Daoy (cell line): ENCODE measurements around the gene SLC22A7. TPM values are rescaled to one million over a fixed set of nuclear protein-coding genes. Genes with fewer than 3 reads are reported as not detected.

Source experiments
- DNase-seq: peaks from one replicate; pipeline ENCODE4 v3.0.0-alpha.2; 2015; ENCODE audit warnings: low read depth
- total RNA-seq: library from RNA; depleted of rRNA; stranded (reverse); fragments of >200 nt; shearing (Covaris generic); gene quantifications from 2 replicates; pipeline ENCODE4 v1.2.3, GENCODE V29; 2014

SLC22A7 gene
- total RNA-seq, 1 experiment from 2014 or later, result not detected

DNA sequence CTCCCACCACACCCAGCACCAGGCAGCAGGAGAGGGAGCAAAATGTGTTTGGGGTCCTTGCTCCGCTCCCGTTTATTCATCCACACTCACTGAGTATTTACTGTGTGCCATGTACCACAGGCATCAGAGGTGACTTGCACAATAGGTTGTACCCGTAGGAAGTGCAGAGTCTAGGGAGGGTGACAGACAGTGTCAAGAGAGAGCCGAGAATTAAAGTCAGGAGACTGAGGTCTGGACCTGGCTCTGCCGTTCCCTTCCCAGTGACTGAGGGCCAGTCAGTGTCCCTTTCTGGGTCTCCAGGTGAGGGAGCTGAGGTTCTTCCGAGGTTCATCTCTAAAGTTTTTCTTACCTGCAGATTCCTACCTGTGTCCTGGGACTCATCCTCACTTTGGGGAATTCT lies 32.5 kb upstream of the SLC22A7 start:
- no peak for DNase-seq

DNA sequence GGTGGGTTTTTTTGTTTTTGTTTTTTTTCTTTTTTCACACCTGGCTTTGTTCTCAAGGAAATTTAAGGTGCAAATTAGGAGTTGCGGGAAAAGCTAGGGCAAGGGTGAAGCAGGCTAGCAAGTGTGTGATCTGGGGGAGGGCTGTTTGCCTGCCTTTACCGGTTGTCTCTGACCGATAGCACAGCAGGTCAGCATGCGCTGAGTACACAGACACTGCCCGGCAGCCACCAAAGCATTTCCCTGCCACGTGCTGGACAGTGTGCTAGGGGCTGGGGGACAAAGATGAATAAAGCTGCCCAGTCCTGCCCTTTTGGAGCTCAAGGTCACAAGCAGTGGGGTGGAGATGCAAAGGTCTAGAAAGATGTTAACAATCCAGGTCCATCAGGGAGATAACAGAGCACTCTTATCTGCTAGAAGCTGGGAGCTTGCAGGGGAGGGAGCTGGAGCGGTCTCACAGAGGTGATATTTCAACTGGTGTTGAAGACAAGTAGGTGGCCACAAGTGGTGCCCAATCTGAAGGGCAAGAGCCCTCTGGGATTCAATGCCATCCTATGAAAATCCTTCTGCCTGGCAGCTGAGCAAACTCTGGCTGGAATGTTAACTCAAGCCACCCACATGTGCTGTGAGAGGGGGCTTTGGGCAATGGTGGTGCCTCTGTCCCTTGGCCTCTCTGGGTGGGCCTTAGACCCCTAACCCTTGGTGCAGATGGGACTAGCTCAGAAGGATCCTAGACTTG lies 30.3 kb upstream of the SLC22A7 start:
- DNase-seq, result no peak

GRCh38 chr6:43268355-43268700 lies 29.7 kb upstream of the SLC22A7 start:
- no peak for DNase-seq

GRCh38 chr6:43268782-43269272 lies 29.2 kb upstream of the SLC22A7 start:
- DNase-seq, result no peak

- DNase-seq, result no peak
Measured at GRCh38 chr6:43269273-43270007, 28.6 kb upstream of the SLC22A7 start.

DNA sequence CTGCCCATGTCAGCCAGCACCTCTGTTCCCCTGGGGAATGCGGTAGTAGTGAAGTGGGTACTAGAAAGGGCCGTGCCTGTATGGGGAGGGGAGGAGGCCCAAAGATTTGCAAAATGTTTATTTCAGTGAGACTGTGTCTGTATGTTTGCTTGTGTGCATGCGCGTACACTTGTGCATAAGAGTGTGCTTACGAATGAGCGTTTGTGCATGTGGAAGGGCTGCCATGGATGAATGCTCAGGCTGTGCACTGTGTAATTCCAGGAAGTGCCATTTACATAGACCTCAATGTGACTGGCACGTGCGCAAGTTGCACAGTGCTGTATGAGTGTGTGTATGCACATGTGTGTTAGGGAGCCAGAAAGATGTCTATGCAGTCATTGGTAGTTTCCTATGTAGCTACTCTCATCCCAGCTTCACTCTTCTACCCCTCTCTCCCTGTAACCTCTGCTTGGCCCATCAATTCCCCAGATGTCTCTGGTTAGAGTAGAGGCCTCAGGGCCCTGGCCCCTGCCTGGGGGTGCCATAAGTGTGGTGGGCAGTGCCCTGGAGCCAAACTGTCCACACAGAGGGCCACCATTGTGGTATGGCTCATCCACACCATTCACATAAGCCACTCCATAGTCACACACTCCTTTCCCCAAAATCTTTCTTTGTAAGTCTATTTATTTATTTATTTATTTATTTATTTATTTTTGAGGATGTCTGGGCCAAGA lies 26.8 kb upstream of the SLC22A7 start:
- no peak for DNase-seq

- DNase-seq, result no peak
Measured at GRCh38 chr6:43271944-43272343, 26.1 kb upstream of the SLC22A7 start.

DNA sequence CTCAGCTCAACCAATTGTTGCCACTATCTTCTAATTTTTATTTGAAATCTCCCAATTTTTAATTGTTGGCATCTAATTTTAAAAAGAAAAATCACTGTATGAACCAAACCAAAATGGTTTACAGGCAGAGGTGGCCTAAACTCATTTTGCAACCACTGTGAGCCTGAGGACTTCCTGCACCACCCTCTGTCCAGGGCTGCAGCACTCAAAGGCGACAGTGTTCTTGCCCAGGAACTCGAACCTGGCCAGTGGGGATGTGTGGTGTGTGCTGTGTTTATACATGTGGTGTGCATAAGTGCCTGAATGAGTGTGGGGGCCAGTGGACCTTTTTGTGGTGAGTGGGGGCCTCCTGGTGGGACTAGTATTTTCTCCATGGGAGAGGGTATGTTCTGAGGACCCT lies 24.4 kb upstream of the SLC22A7 start:
- no peak for DNase-seq

DNA sequence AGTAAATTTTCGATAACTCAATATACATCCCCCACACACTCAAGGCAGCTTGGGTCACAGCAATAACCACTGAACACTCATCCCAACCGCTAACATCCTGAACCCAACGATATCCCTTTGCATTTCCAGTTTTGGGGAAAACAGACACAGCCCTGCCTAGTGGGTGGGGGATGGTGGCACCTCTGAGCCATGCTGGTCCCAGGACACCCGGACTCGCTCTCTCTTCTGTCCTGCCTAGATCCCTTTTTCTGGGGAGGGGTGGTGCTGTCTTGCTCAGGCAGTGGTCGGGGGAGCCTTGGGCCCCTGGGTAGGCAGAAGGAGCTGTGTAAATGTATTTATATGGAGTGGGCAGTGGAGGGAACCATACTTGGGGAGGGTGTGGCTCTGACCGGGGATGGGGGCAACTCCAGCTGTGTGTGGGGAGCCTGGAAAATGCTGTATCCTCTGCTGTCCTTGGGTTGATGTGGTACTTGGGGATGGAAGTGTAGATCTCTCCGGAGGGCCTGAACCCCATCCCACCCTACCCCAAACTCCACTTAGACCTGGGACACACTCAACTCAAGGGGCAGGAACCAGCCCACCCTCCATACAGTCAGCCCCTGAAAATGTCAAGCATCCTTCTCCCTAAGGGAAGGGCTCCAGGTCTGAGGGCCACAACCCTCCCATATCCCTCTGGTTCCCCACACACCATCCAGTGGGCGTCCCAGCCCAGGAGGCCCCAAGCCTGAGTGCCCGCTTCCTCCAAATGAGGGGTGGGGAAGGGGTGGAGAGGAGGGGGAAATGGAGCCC lies 23.7 kb upstream of the SLC22A7 start:
- DNase-seq, result no peak

GRCh38 chr6:43274916-43275597 lies 23.0 kb upstream of the SLC22A7 start:
- no peak for DNase-seq

DNA sequence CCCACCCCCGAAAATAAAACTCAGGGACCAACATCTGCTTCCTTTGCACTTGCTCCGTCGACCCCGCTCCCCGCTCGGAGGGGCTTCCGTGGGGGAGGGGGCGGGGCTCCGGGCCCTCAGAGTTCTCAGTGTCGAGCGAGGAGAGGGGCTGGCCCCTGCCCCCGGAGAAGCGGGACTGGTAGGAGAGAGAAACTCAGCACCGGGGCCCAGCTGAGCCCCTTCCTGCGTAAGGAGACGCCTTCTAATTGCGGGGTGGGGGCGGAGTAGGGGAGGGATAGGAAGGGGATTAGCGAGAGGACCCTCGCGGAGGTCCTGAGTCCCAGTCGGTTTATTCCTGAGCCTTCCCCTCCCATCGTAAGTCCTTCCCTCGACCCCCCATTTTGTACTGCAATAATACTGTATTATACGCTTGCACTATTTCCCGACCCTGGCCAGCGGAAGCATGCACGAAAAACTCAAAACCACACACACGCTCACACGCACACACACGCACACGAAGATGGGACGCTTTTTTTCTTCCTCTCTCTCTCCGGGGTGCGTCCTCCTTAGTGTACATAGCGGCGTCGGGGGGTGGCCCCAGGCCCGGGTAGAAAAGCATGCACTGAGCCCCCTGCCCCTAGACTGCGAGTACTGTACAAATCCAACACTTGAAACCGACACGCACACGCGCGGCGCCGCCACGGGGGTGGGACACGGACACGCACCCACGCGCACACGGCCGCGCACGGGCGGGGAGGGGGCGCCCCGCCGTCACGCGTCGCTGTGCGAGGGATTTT lies 22.1 kb upstream of the SLC22A7 start:
- DNase-seq, result no peak

- no peak for DNase-seq
Measured at GRCh38 chr6:43276577-43277305, 21.3 kb upstream of the SLC22A7 start.

DNA sequence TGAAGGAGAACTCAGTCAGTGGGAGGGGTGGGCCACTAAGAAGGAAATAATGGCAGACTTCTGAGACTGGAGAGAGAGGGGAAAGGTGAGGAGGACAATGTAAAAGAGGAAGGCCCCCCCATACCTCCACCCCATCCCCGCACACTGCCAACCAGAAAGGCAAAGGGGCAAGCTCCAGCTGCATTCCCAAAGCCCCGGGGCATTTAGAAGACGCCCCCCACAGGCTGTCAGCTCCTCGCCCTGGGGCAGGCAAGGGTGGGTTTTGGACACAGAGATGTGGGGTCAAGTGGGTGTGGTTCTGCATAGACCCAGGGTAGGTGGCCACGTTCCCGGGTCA lies 20.8 kb upstream of the SLC22A7 start:
- no peak for DNase-seq

- DNase-seq, result no peak
Measured at GRCh38 chr6:43277643-43278523, 20.2 kb upstream of the SLC22A7 start.

GRCh38 chr6:43278524-43279078 lies 19.5 kb upstream of the SLC22A7 start:
- no peak for DNase-seq

DNA sequence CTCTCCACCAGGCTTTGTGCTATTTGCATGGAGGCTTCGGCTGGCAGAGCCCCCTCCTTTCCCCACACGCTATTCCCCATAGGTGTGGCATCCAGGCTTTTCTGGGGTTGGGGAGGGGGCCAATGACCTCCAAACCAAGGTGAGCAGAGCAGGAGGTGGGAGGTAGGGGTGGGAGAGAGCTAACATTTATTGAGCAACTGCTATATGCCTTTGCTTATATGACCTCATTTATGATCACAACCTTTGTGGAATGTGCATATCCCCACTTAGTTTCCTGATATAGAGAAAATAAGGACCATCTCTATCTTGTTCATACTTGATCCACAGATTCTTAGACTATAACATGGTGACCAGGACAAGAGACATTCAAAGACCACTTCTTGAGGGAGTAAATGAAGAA lies 17.8 kb upstream of the SLC22A7 start:
- DNase-seq, result no peak

DNA sequence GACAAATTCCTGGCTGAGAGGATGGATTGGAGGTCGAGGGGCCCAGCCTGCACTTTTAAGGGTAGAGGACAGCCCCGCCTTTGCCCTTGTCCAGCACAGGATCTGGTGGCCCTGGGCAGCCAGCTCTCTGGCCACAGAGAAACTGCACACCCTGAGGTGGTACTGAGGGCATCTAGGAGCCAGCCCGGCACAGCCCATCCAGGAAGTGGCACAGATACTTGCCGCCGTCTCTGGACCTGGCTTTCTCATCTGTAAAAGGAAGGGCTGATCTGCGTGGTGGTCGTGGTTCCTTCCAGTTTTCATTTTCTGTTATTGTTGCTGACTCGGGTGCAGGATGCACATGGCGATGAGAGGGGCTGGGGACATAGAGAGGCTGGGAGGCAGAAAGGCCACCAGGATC lies 16.0 kb upstream of the SLC22A7 start:
- no peak for DNase-seq

DNA sequence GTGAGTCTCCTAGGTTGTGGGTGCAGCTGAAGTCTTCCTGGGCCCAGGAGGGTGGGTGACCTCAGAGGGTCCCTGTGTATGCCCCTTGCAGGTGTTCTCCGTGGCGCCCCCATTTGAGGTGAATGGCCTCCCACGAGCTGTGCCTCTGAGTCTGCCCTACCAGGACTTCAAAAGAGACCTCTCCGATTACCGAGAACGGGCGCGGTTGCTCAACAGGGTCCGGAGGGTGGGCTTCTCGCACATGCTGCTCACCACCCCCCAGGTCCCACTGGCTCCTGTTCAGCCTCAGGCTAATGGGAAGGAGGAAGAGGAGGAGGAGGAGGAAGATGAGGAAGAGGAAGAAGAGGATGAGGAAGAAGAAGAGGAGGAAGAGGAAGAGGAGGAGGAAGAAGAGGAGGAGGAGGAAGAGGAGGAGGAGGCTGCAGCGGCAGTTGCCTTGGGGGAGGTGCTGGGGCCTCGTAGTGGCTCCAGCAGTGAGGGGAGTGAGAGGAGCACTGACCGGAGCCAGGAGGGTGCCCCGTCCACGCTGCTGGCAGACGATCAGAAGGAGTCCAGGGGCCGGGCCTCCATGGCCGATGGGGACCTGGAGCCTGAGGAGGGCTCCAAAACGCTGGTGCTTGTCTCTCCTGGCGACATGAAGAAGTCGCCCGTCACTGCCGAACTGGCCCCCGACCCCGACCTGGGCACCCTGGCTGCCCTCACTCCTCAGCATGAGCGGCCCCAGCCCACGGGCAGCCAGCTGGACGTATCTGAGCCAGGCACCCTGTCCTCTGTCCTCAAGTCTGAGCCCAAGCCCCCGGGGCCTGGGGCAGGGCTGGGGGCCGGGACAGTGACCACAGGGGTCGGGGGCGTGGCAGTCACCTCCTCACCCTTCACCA lies 15.2 kb upstream of the SLC22A7 start:
- no peak for DNase-seq
